Stimulated activated CD4-positive, alpha-beta T cell treated with anti-CD3 and anti-CD28 coated beads, Interleukin-15, amount 100 ng/mL, for 24 hours (primary cell): ENCODE measurements around the gene TYRO3.
"Not testable (repeated sequence)": the region's sequence is repeated elsewhere in the genome, so short reads cannot be mapped to it uniquely, and the experiment has no call there.

Experiments
- DNase-seq: peaks from one replicate; pipeline ENCODE4 v3.0.0-alpha.2; 2020

TYRO3 gene

DNA sequence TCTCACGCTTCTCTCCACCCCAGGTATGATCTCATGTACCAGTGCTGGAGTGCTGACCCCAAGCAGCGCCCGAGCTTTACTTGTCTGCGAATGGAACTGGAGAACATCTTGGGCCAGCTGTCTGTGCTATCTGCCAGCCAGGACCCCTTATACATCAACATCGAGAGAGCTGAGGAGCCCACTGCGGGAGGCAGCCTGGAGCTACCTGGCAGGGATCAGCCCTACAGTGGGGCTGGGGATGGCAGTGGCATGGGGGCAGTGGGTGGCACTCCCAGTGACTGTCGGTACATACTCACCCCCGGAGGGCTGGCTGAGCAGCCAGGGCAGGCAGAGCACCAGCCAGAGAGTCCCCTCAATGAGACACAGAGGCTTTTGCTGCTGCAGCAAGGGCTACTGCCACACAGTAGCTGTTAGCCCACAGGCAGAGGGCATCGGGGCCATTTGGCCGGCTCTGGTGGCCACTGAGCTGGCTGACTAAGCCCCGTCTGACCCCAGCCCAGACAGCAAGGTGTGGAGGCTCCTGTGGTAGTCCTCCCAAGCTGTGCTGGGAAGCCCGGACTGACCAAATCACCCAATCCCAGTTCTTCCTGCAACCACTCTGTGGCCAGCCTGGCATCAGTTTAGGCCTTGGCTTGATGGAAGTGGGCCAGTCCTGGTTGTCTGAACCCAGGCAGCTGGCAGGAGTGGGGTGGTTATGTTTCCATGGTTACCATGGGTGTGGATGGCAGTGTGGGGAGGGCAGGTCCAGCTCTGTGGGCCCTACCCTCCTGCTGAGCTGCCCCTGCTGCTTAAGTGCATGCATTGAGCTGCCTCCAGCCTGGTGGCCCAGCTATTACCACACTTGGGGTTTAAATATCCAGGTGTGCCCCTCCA is 19.1 kb downstream of the TYRO3 start:
- no peak for DNase-seq

DNA sequence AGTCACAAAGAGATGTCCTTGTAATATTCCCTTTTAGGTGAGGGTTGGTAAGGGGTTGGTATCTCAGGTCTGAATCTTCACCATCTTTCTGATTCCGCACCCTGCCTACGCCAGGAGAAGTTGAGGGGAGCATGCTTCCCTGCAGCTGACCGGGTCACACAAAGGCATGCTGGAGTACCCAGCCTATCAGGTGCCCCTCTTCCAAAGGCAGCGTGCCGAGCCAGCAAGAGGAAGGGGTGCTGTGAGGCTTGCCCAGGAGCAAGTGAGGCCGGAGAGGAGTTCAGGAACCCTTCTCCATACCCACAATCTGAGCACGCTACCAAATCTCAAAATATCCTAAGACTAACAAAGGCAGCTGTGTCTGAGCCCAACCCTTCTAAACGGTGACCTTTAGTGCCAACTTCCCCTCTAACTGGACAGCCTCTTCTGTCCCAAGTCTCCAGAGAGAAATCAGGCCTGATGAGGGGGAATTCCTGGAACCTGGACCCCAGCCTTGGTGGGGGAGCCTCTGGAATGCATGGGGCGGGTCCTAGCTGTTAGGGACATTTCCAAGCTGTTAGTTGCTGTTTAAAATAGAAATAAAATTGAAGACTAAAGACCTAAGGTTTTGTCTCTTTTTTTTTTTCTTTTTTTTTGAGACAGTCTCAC is 19.8 kb downstream of the TYRO3 start:
- DNase-seq, result no peak

DNA sequence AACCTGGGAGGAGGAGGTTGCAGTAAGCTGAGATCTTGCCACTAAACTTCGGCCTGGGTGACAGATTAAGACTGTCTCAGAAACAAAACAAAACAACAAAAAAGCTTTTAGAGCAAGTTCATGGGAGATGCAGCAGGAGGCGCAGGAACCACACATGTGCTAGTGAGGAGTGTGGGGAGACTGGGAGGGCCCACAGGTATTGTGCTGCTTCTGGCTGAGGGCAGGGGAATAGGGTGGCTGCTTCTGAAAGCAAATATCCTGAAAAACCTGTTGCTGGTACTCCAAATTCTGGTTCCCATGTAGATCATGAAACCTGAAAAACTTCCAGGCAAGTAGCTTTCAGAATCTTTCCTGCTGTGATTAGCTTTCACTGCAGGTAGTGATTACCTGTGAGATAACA is 22.1 kb downstream of the TYRO3 start:
- no peak for DNase-seq

DNA sequence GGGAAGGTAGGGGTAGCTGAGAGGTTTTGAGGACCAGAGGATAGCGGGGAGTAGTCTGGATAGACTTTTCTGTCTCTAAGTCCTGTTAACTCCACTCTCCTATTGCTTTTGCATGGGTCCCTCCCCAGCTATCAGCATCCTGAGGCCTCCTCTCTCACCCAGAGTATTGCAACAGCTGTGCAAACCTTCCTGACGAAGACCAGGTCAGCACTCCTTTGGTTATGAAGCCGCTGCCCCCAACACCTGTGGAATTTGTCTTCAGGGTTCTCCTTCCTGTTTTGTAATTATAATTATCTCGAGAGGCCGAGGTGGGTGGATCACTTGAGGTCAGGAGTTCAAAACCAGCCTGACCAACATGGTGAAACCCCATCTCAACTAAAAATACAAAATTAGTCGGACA is 24.8 kb downstream of the TYRO3 start:
- DNase-seq, result no peak

DNA sequence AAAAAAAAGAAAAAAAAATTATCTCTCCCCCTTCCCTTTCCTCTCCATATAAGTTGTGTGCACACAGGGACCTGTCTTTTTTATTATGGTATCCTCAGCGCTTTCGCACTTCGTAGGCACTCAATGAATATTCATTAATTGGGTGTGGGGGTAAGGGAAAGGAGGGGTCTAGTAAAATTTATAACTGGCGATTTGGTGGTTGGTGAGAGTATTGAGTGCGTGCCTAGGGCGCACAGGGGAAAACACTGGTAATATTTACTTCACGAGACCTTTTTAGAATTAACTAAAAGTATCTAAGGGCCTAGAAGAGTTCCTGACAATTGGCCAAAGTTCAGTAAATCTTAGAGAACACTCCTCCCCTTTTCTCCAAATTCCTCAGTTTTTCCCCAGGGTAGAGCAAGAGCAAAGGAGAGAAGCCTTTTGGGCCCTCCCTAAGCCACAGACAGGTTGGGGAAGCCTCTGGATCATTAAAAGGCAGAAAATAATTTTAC is 25.7 kb downstream of the TYRO3 start:
- DNase-seq, result no peak

DNA sequence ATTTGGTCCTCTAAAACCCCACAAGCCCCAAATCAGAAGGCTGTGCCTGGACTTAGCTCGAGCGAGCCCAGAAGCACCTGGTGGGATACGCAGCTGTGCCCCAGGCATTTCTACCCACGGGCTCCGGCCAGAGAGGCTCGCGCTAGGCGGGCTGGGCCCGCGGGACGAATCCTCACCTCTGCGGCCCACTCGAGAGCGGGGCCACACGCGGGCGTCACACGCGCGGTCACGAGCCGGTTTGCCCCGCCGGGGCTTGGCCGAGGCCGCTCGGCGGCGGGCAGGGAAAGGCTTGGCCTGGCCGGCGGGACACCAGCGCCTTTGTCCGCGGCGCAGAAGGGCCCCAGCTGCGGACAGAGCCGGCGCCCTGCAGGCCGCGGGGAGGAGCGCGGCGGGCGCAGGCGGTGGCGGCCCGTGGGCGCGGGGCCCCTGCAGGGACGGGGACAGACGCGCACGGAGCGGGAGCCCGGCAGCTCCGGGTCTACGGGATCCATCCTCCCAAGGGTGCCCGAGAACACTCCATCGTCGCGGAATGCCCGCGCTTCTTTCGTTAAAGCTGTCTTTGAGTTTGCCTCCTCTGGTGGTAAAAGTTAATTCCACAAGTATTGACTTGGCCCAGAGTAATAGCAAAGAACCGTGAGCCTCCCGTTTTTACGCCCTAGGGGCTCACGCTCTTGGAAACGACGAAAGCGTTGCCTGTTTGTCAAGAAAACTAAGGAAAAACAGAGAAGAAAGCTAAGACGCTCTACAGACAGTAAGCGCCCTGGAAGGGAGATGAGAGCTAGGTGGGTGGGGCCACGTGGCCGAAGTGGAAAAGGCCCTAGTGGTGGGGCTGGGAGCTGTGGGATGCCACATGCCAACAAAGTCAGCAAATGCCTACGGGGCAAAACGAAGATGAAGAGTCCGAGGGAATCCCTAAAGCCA is 26.4 kb downstream of the TYRO3 start:
- DNase-seq, result peak; percentile 74

DNA sequence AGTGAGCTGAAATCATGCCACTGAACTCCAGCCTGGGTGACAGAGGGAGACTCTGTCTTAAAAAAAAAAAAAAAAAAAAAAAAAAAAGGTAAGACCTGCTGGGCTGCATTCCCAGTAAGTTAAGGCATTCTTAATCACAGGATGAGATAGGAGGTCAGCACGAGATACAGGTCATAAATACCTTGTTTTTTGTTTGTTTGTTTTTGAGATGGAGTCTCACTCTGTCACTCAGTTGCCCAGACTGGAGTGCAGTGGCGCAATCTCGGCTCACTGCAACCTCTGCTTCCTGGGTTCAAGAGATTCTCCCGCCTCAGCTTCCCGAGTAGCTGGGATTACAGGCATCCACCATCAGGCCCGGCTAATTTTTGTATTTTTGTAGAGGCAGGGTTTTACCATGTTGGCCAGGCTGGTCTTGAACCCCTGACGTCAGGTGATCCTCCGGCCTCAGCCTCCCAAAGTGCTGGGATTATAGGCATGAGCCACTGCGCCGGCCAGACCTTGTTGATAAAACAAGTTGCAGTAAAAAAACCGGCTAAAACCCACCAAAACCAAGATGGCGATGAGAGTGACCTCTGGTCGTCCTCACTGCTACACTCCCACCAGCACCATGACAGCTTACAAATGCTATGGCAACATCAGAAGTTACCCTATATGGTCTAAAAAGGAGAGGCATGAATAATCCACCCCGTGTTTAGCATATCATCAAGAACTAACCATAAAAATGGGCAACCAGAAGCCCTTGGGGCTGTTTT is 27.7 kb downstream of the TYRO3 start:
- DNase-seq, result not testable (repeated sequence)

DNA sequence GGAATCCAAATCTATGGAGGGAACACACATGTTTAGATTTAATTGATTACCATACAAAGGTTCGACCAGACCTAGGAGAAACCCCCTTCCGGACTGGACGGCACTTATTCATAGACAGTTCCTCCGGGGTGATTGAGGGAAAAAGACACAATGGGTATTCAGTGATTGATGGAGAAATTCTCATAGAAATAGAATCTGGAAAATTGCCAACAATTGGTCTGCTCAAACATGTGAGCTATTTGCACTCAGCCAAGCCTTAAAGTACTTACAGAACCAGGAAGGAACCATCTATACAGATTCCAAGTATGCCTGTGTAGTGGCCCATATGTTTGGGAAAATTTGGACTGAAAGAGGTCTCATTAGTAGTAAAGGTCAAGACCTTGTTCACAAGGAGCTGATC is 30.0 kb downstream of the TYRO3 start:
- not testable (repeated sequence) for DNase-seq

DNA sequence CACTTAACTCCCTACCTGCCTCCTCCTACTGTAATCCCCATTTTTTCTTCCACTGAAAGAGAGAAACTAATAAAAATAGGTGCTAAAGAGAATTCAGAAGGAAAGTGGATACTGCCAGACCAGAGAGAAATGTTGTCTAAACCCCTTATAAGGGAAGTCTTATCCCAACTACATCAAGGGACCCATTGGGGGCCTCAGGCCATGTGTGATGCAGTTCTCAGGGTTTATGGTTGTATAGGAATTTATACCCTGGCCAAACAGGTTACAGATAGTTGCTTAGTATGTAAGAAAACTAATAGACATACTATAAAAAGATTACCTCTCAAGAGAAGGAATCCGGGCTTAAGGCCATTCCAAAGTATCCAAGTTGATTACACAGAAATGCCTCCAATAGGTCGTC is 30.6 kb downstream of the TYRO3 start:
- not testable (repeated sequence) for DNase-seq

DNA sequence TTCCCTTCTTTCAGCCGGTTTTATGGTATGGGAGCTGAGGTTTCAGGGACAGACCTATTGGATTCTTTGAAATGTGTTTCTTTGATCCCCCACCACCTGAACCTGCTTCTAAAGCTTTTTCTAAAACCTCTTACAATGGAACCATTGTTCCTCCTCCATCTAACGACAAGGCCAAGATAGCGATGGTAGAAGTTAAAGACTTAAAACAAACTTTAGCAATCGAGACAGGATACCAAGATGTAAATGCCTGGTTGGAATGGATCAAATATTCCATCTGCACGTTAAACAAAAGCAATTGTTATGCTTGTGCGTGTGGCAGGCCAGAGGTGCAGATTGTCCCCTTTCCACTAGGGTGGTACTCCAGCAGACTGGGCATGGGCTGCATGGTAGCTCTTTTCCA is 32.2 kb downstream of the TYRO3 start:
- not testable (repeated sequence) for DNase-seq

DNA sequence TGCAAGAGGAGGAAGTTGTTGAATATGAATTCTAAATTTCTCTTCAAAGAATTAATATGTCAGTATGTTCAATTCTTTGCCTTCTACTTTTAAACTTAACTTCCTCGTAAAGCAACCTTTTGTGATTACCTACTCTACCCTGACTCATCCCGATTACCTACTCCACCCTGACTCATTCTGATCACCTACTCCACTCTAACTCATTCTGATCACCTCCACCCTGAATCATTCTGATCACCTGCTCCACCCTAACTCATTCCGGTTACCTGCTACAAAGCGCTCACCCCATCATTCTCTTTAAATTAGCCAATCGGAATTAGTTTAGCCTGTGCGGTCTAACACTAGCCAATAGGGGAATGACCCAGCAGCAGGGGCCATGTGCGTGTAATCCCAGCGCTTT is 33.7 kb downstream of the TYRO3 start:
- DNase-seq, result not testable (repeated sequence)

DNA sequence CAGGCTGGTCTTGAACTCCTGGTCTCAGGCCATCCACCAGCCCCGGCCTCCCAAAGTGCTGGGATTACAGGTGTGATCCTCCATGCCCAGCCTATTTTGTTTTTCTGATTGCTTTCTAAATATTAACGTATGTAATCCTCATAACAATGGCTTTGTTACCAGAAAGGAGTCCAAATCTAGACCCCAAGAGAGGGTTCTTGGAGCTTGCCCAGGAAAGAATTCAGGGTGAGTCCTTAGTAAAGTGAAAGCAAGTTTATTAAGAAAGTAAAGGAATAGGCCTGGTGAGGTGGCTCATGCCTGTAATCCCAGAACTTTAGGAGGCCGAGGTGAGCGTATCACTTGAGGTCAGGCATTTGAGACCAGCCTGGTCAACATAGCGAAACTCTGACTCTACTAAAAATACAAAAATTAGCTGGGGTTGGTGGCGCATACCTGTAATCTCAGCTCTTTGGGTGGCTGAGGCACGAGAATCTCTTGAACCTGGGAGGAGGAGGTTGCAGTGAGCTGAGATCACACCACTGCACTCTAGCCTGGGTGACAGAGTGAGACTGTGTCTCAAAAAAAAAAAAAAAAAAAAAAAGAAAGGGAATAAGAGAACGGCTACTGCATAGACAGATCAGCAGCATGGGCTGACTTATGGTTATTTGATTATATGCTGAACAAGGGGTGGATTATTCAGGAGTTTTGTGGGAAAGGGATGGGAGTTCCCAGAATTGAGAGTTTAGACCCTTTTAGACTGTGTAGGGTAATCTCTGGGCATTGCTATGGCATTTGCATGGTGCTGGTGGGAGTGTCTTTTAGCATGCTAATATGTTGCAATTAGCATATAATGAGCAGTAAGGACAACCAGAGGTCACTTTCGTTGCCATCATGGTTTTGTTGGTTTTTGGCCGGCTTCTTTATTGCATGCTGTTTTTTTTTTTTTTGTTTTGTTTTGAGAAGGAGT is 36.1 kb downstream of the TYRO3 start:
- no peak for DNase-seq

DNA sequence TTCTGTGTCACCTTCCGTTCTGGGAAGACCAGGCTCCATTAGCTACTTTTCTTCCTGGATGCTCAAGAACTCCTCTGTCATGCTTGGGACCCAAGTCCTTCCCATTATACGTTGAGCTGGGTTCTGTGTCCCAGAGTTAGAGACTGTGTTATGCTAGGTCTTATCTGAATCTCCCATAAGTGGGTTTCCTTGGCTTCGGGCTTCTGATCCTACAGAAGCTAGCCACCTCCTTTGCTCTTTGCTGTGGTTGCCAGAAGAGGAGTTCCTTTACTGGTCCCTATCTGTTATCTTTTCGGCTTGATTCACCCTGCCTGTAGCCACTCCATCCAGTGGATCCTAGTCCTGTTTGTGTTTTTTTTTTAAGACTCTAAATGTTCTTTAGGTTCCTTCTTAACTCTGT is 38.0 kb downstream of the TYRO3 start:
- DNase-seq, result no peak

DNA sequence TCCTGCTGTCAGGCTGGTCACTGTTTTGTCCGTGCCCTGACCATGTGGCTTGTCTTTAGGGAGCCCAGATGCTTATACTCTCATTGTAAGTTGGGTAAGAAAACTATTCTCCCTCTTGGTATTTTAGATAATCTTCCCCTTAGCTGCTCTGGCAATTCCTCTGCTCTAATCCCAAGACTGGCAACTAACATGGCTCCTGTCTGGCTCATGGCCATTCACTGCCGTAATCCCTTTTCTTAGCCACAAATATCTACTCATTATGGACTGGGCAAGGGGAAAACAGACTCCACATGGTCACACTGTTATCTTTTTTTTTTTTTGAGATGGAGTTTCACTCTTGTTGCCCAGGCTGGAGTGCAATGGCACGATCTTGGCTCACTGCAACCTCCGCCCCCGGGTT is 38.8 kb downstream of the TYRO3 start:
- DNase-seq, result no peak

DNA sequence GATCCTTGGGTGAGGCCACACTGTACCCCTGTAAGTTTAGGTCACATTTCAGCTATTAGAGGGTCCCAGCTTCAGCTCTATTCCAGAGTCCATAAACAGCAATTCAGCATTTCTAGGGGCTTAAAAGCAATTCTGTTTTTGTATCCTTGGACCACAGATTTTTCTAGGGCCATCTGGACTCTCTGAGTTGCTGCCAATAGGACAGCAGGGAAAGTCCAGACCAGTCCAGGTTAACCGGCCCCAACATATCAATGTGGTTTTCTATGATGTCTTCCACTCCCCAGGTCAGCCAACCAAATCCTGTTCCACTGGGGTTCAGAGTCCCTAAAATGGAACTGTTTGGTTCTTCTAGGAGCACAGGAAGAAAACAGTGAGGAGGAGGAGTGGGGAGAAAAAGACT is 40.0 kb downstream of the TYRO3 start:
- no peak for DNase-seq

DNA sequence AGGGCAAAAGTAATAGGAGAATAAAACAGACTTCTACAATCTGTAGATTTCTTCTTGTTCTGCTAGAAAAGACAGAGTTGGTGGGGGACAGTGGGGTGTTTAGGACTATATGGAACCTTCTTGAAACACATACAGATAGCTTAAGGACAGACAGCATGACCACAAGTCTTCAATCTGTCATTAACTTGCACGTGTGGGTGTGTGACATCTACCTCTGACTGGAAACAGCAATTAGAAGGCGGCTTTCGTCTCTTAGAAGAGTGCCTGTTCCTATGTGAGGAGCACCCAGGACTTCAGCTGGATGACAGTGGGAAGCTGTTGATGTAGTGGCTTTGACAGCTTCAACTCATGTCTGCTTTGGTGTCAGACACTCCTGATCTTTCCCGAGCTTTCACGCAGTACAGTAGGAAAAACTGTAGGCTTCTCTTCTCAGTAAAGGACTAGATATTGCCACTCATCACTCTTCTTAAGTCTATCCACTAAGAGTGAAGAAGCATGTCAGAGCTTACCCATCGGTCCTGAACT is 44.5 kb downstream of the TYRO3 start:
- DNase-seq, result no peak

DNA sequence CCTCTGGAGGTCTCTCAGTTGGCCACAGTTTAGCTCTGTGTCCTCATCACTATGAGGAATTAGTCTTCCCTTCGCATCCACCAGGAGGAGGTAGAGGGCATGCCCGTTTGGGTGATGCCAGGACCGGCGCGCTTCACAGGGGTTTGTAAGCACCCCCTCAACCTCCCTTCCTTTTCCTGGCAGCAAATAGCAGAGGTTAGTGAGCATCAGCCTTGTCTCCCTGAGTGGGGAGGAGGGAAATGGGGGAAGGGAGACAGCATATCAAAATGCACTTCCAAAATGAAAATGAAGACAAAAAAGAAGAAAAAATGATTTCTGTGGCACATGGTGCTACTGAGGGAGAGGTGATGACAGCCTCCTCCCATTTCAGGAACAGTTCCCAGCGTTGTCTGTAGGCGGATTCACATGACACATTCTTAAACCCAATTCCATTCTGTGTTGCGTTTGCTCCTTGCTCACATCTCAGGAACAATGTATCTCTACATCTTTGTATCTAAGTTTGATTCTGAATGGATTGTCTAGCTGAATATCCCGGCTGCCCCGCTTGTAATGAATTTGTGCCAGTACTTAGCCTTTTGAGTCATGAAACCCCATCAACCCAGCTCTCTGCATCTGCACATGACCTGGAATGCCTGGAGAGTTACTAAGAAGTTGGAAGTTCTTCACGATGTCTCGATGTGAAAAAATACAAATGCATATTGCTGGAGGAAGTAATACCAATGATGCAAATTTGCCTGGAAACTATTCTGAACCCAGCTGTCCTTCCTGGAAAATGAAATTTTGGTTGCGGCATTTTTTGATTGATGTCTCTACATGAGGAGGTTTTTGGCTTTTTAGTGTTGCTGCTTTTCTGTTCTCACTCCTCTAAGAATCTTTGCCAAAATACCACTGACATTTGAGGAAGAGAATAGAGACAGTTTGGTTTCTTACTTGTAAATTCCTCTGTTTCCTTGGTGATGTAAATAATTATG is 45.2 kb downstream of the TYRO3 start:
- peak; percentile 70 for DNase-seq

DNA sequence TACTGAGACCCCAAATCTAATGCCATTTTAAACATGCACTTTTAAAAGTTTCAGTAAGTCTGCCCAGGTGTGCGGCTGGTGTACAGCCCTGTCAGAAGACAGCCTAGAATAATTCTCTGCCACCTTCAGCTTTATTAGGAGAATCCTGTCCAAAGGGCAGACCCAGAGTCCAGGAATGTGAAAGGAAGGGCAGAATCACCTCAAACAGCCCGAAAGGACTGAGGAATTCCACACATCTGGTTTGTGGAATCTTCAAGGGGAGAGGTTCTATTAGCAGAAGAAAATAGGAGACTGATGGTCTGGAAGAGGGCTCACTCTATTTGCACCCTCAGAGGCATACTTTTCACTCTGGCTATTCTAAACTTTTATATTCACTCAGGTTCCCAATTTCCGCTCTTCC is 46.6 kb downstream of the TYRO3 start:
- DNase-seq, result no peak

DNA sequence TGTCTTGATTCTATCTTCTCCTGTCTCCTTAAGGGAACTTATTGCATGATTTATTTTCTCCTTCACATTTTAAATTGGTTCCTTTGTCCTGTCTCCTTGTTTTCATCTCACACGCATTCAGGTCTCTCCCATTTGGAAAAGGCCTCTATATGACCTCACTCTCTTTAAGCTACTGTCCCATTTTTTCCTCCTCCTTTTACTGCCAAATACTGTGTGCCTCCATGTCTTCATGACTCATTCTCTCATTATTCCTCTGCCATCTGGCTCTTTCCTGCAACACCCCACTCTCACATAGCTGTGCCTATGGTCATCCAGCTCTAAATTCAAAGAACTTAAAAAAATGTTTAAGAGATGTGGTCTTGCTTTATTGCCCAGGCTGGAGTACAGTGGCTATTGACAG is 48.0 kb downstream of the TYRO3 start:
- DNase-seq, result no peak

DNA sequence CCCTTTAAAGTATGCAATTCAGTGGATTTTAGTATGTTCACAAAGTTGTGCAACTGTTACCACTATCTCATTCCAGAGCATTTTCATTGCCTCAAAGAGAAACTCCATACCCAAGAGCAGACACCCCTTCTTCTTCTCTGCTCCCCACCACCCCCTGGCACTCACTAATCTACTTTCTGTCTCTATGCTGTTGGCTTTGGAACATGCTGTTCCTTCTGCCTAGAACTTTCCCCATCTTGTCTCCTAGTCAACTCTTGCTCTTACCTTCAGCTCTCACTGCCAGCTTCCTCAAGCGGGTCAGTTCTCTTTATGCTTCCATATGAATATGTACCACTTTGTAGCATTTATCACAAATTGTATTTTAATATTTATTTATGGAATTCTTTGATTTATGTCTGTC is 50.1 kb downstream of the TYRO3 start:
- no peak for DNase-seq
